ENCODE results near the gene FEN1.

FEN1 gene

DNA sequence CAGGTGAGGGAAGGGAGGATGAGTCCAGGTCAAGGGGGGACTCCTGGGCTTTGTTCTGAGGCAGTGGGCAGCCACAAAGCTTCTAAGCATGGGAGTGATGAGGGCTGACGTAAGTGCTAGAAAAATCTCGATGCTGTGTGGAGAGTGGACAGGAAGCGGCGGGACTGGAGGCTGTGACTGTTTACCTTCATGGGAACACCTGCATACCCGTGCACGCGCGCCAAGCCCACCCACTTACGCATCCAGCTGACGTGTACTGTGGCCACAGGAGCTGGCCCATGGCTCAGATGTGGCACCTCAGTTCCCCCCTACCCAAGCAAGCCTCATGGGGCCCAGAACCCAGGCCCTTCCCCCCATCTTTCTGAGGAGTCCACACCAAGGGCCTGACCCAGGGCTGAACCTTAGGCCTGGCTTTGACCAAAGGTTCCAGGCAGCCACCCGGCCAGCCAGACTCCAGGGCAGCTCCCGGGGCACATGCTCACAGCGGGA is 26.3 kb upstream of the FEN1 start:
- no peak overlapping the region for H3K4me3 ChIP-seq (ENCODE audit: low read depth, low read length)
- H3K9me3 ChIP-seq (ENCODE audit: severe bottlenecking), result no peaks in the 10 kb centered on the region
- TF ChIP-seq, protein P1, sequence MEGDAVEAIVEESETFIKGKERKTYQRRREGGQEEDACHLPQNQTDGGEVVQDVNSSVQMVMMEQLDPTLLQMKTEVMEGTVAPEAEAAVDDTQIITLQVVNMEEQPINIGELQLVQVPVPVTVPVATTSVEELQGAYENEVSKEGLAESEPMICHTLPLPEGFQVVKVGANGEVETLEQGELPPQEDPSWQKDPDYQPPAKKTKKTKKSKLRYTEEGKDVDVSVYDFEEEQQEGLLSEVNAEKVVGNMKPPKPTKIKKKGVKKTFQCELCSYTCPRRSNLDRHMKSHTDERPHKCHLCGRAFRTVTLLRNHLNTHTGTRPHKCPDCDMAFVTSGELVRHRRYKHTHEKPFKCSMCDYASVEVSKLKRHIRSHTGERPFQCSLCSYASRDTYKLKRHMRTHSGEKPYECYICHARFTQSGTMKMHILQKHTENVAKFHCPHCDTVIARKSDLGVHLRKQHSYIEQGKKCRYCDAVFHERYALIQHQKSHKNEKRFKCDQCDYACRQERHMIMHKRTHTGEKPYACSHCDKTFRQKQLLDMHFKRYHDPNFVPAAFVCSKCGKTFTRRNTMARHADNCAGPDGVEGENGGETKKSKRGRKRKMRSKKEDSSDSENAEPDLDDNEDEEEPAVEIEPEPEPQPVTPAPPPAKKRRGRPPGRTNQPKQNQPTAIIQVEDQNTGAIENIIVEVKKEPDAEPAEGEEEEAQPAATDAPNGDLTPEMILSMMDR (IDR thresholded peaks at IDR 0.05; ENCODE audit: low read depth, low read length), result no peak
- no peaks in the 10 kb centered on the region for H3K27me3 ChIP-seq (ENCODE audit: insufficient read depth, low read depth, severe bottlenecking)
- no peak for DNase-seq
- H3K36me3 ChIP-seq, result no peaks in the 10 kb centered on the region
- H3K27ac ChIP-seq, result no peak overlapping the region

DNA sequence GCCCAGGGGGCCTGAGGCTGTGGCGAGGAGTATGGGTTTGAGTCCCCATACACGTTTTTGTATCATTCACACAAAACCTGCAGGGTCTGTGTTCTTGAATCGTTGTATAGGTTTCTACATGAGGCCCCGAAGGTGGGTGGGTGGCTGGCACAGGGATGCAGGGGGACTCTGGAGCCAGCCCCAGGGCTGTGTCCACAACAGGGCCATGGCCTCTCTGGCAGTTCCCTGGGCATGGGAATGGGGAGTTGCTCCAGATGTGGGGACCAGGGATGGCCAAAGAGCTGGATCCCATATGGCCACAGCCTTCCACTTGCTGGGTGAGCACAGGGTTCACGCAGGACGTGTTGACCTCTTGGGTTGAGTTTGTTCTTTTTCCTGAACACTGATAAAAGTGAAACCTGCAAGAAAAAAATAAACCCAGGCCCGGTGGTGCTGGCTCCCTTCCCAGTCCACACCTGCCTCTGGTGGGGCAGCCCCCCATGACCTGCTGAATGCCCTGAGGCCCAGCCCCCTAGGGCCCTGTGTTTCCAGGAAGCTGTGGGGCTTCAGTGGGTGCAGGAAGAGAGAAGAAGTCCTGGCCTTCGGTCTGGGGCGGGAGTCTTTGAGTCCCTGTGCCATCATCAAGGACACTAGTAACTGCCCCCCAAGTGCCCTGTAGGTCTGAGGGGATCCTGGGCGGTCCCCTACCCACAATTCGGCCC is 24.2 kb upstream of the FEN1 start:
- no peak overlapping the region for H3K27ac ChIP-seq

DNA sequence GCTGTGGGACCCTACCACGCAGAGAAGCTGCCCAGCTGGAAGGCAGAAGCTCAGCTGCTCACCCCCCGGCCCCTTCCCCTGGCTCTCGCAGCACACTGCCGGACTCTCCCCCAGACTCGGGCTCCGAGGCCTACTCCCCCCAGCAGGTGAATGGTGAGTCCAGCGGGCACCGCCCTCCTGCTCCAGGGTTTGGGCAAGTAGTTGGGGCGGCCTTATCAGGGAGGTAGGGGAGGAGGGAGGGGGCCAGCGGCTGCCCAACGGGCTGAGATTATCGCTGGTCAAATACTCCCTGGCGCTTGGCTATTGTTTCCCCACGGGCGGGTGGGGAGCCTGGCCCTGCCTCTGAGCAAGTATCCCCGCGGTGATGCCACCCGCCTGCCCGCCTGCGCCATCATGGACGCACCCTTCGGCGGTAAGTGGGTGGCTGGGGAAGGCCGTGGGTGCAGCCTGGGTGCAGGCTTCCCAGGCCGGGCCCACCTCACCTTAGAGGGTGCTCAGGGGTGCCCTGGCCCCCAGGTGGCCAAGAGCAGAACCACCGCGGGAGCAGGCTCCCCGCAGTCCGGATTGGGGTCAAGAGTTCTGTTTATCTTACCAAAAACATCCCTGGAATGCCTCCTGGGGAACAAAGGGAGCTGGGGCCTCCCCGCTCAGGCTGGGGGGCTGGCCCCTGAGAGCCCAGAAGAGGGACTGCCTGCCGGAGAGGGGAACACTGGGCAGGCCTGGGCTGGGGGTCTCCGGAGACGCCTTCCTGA is 23.4 kb upstream of the FEN1 start:
- Histone ChIP-seq H3K36me3 (no peaks in the 10 kb centered on the region), H3K27ac (no peak overlapping the region), H3K27me3 (ENCODE audit: insufficient read depth, low read depth, severe bottlenecking) (no peaks in the 10 kb centered on the region), H3K4me3 (ENCODE audit: low read depth, low read length) (no peak overlapping the region), H3K9me3 (ENCODE audit: severe bottlenecking) (no peaks in the 10 kb centered on the region)
- TF ChIP-seq, protein P1 (IDR thresholded peaks at IDR 0.05; ENCODE audit: low read depth, low read length), result peak; percentile 27; the same call in 1 of the 2 replicates
- DNase-seq, result no peak

More for the DNA sequence above, 24.2 kb upstream of the FEN1 start:
- no peak for DNase-seq
- Histone ChIP-seq H3K9me3 (ENCODE audit: severe bottlenecking) (no peaks in the 10 kb centered on the region), H3K4me3 (ENCODE audit: low read depth, low read length) (no peak overlapping the region), H3K36me3 (no peaks in the 10 kb centered on the region), H3K27me3 (ENCODE audit: insufficient read depth, low read depth, severe bottlenecking) (no peaks in the 10 kb centered on the region)
- TF ChIP-seq, protein P1 (IDR thresholded peaks at IDR 0.05; ENCODE audit: low read depth, low read length), result no peak

DNA sequence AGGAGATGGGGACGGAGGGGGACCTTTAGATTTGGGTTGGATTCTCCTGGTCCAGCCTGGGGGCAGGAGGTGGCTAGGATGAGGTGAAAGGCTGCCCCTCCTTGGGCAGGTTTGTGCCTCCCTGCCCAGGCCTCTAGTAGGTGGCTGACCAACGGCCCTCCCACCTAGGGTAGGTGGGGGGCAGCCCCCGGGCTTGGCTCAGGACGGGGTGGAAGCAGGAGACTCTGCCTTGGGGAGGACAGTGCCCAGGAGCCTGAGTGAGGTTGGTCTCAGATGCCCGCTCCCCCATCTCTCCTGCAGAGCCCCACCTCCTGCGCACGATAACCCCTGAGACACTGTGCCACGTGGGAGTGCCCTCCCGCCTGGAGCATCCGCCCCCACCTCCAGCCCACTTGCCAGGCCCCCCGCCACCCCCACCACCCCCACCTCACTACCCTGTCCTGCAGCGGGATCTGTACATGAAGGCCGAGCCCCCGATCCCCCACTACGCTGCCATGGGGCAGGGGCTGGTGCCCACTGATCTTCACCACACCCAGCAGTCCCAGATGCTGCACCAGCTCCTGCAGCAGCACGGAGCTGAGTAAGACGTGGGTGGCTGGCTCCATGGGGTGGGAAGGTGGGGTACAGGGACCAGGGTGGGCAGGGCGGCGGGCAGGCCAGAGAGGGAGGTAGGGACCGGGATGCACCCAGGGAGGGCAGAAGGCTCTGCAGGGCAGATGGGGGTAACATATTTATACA is 22.6 kb upstream of the FEN1 start:
- Histone ChIP-seq H3K27ac (no peak overlapping the region), H3K4me3 (ENCODE audit: low read depth, low read length) (no peak overlapping the region), H3K9me3 (ENCODE audit: severe bottlenecking) (no peaks in the 10 kb centered on the region), H3K27me3 (ENCODE audit: insufficient read depth, low read depth, severe bottlenecking) (no peaks in the 10 kb centered on the region), H3K36me3 (no peaks in the 10 kb centered on the region)
- DNase-seq, result no peak
- TF ChIP-seq, protein P1 (IDR thresholded peaks at IDR 0.05; ENCODE audit: low read depth, low read length), result no peak

DNA sequence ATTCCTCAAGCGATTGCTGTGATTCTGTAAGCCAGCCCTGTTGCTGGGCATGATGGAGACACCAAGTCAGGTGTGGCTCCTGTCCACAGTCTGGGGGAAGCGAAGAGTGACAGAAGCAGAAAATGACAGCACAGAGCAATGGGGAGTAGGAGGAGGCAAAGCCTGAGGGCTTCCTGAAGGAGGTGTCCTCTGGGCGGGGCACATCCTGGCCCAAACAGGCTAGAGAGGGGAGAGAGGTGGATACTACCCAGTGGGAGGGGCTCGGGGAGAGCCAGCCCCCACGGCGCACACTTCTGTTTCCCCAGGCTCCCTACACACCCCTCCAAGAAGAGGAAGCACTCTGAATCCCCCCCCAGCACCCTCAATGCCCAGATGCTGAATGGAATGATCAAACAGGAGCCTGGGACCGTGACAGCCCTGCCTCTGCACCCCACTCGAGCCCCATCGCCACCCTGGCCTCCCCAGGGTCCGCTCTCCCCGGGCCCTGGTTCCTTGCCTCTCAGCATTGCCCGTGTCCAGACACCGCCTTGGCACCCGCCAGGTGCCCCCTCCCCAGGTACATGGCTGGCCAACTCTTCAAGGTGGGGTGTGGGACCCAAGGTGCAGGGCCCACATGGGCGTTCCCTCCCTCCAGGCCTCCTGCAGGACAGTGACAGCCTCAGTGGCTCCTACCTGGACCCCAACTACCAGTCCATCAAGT is 21.4 kb upstream of the FEN1 start:
- DNase-seq, result no peak
- Histone ChIP-seq H3K36me3 (no peaks in the 10 kb centered on the region), H3K9me3 (ENCODE audit: severe bottlenecking) (no peaks in the 10 kb centered on the region), H3K27ac (no peak overlapping the region), H3K27me3 (ENCODE audit: insufficient read depth, low read depth, severe bottlenecking) (no peaks in the 10 kb centered on the region), H3K4me3 (ENCODE audit: low read depth, low read length) (no peak overlapping the region)
- TF ChIP-seq, protein P1 (IDR thresholded peaks at IDR 0.05; ENCODE audit: low read depth, low read length), result no peak

Measured in WERI-Rb-1 (cell line).